NOMO-1 treated with DMSO at 0.1 percent for 48 hours (cell line): Measurements from ENCODE around the gene ARHGAP45.
"Not testable (repeated sequence)": the region's sequence is repeated elsewhere in the genome, so short reads cannot be mapped to it uniquely, and the experiment has no call there.

ENCODE experiments used
- DNase-seq: peaks from one replicate; lab custom pipeline; 2025; ENCODE audit not compliant: unreplicated experiment; lab: John Stamatoyannopoulos, UW

The ARHGAP45 gene

DNA sequence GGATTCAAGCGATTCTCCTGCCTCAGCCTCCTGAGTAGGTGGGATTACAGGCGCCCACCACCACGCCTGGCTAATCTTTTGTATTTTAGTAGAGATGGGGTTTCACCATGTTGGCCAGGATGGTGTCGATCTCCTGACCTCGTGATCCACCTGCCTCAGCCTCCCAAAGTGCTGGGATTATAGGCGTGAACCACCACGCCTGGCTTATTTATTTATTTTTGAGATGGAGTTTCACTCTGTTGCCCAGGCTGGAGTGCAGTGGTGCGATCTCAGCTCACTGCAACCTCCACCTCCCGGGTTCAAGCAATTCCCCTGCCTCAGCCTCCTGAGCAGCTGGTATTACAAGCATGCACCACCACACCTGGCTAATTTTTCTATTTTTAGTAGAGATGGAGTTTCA, 47.8 kb downstream of the ARHGAP45 start:
- not testable (repeated sequence) for DNase-seq

DNA sequence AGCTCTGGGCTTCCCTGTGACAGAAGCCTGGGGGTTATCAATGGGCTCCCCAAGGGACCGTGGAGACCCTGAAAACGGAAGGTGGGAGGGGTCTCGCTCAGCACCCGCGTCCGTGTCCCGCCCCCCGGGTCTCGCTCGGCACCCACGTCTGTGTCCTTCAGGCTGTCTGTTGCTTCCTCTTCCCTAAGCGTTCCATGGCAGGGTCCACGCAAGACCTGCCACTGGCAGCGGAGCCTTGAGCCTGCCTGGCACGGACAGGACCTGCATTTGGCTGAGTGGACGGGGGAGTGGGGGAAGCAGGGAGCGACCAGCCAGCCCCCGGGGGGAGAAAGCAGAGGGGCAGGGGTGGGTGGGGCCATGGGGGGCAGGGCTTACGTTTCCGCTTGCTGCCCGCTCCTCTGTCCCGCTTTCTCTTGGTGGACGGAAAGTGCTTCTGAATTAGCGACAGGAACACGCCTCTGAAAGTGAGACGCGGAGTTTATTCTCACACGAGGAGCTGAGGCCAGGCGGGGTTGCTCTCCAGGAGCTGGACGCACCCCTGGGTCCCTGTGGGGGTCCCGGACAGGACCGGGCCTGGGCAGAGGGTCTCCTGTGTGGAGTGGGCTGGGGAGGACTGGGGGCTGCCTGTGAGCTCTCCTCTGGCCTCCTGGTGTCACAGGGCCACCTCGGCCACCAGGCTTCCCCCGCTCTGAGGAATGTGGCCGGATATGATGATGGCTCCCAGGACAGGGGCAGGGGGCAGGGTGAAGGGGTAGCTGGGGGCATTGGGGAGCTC, 48.9 kb downstream of the ARHGAP45 start:
- DNase-seq, result no peak

GRCh38 chr19:1116726-1117581, 50.0 kb downstream of the ARHGAP45 start:
- DNase-seq, result no peak

DNA sequence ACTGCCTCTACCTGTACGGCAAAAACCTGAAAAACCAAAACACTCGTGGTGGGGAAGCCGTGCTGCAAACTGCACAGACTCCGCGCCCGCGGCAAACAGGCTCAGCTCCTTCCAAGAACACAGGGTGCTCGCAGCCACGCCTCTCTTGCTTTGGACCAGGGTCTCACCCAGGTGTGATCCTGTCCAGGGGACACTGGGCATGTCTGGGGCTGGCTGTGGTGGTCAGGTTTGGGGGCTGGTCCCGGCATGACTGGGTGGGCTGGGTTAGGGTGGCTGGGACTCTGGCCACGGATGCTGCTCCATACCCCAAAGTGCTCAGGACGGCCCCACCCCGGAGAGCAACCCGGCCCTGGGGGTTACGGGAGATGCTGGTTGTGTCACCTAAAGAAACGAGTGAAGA, 50.7 kb downstream of the ARHGAP45 start:
- no peak for DNase-seq

DNA sequence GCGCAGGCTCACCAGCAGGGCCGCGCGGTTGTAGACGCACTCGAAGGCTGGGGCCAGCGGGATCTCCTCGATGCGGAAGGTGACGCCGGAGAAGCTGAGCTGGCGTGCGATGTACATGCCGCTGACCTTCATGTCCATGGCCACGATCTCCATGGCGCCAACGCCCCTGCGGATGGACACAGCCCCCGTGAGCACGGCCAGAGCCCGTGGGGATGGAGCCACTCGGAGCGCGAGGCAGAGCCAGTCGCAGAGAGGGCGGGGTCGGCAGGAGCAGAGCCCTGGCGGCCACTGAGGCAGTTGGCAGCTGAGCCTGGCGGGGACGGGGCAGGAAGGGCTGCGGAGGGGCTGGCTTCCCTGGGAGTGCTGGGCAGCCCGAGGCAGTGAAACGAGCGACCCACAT, 52.0 kb downstream of the ARHGAP45 start:
- no peak for DNase-seq

- no peak for DNase-seq
Measured at GRCh38 chr19:1119475-1120217, 52.7 kb downstream of the ARHGAP45 start.

DNA sequence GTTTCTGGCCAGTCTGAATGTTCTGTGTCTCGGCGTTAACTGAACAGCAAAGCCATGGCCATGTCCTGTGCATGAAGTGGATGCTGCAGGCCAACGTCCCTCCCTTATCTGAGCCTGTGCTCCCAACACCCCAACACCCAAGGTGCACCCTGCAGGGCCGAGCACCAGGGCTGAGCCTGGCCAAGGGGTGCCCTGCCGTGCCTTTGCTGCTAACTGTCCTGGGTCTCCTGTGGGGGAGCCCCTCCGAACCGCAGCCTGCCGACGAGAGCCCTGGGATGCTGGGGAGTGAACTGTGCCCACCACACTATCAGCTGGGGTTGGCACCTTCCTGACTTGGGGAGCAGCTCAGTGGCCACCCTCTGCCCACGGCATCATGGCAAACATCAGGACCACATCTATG, 54.4 kb downstream of the ARHGAP45 start:
- DNase-seq, result no peak

- DNase-seq, result no peak
Measured at GRCh38 chr19:1122021-1122971, 55.3 kb downstream of the ARHGAP45 start.

GRCh38 chr19:1122972-1123363, 56.0 kb downstream of the ARHGAP45 start:
- DNase-seq, result peak; percentile 23

GRCh38 chr19:1123381-1123780, 56.4 kb downstream of the ARHGAP45 start:
- DNase-seq, result no peak

GRCh38 chr19:1123885-1124677, 57.1 kb downstream of the ARHGAP45 start:
- DNase-seq, result no peak

DNA sequence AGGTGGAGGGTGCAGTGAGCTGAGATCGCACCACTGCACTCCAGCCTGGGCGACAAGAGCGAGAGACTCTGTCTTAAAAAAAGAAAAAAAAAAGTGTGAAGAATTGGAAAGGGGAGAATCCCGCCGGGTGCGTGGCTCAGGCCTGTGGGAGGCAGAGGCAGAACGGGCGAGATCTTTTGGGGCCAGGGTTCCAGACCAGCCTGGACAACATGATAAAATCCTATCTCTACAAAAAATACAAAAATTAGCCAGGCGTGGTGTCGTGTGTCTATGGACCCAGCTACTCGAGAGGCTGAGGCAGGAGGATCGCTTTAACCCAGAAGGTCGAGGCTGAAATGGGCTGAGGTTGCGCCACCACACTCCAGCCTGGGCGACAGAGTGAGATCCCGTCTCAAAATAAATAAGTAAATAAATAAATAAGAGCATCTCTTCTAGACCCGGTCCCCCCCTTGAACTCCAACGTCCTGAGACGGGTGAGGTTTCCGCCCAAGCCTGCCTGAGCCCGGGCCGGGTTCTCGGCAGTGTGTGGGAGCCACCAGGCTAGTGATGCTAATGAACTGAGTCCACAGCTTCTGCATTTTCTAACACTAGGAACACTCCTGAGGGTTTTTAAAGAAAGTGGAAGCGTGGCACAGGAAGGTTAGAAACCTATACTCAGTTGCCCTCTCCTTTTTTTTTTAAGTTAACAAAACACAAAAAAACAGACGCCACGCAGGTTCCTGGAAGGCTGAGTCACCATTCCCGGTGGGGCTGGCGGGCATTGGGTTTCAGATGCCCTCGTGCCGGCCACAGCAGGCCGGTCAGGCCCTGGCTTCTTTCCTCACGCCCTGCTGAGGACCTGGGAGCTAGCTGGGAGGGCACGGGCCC, 58.9 kb downstream of the ARHGAP45 start:
- DNase-seq, result no peak

GRCh38 chr19:1126984-1127760, 60.2 kb downstream of the ARHGAP45 start:
- no peak for DNase-seq

- no peak for DNase-seq
Measured at GRCh38 chr19:1128106-1128505, 61.1 kb downstream of the ARHGAP45 start.

DNA sequence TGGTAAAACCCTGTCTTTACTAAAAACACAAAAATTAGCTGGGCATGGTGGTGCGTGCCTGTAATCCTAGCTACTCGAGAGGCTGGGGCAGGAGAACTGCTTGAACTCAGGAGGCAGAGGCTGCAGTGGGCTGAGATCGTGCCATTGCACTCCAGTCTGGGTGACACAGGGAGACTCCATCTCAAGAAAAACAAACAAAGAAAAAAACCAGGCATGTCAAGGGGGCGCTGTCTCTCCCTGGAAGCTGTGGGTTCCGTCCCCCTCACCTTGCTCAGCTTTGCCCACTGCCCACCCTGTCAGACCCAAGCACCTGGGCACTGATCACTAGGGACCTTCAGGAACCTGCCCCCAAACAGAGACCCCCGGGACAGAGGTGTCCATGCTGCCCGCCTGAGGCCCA, 62.1 kb downstream of the ARHGAP45 start:
- DNase-seq, result not testable (repeated sequence)

- no peak for DNase-seq
Measured at GRCh38 chr19:1129535-1129934, 62.6 kb downstream of the ARHGAP45 start.

- DNase-seq, result no peak
Measured at GRCh38 chr19:1130771-1131717, 64.1 kb downstream of the ARHGAP45 start.
